Nephron (organoid): Measurements from ENCODE around the gene TNFSF8.

Experiments
- H3K27ac Mint-ChIP-seq, 3 experiments: 2 replicates each; pipeline ENCODE4 v1.8.0; 2020; ENCODE audit warnings: mixed read lengths in 3 of 3, mild to moderate bottlenecking in 2 of 3, moderate library complexity in 1 of 3
- H3K27me3 Mint-ChIP-seq: 2 replicates; pipeline ENCODE4 v1.8.0; 2021; ENCODE audit warnings: low read depth, mild to moderate bottlenecking, moderate library complexity, mixed read lengths
- H3K36me3 Mint-ChIP-seq: 2 replicates; pipeline ENCODE4 v1.8.0; 2020; ENCODE audit warnings: low read depth, mixed read lengths
- H3K4me1 Mint-ChIP-seq: 2 replicates; pipeline ENCODE4 v1.8.0; 2020; ENCODE audit warnings: mixed read lengths
- H3K4me3 Mint-ChIP-seq, 3 experiments: 2 replicates each; pipeline ENCODE4 v1.8.0; 2020; ENCODE audit warnings: mild to moderate bottlenecking in 3 of 3, mixed read lengths in 3 of 3, moderate library complexity in 2 of 3
- H3K9me3 Mint-ChIP-seq: 2 replicates; pipeline ENCODE4 v1.8.0; 2020; ENCODE audit warnings: mixed read lengths
- CTCF ChIP-seq, 3 experiments: fragments of 200-600 bp; sonication (generic); IDR thresholded peaks; one replicate each; pipeline ENCODE4 v1.5.0; 2021; ENCODE audit warnings: antibody characterized with exemption in 3 of 3; ENCODE audit not compliant: unreplicated experiment in 3 of 3

Gene TNFSF8

GRCh38 chr9:114945616-114946412, 15.4 kb upstream of the TNFSF8 start:
- Mint-ChIP-seq H3K9me3 (no peaks in the 10 kb centered on the region), H3K36me3 (no peaks in the 10 kb centered on the region), H3K4me1 (peaks cover 5% of the 10 kb centered on the region), H3K4me3 (no peak overlapping the region), H3K27ac (no peak overlapping the region), H3K27me3 (no peaks in the 10 kb centered on the region)
- TF ChIP-seq CTCF (IDR thresholded peaks at IDR 0.05; ENCODE audit: unreplicated experiment in 3 of 3) = no peak

- Mint-ChIP-seq H3K9me3 (no peaks in the 10 kb centered on the region), H3K27ac (peak overlapping the region in 2 of 3 experiments; percentile 21 to 42), H3K4me1 (peaks cover 19% of the 10 kb centered on the region), H3K36me3 (no peaks in the 10 kb centered on the region), H3K4me3 (no peak overlapping the region), H3K27me3 (no peaks in the 10 kb centered on the region)
- TF ChIP-seq CTCF (IDR thresholded peaks at IDR 0.05; ENCODE audit: unreplicated experiment in 3 of 3) = no peak
Measured at GRCh38 chr9:114941376-114941775, 11.0 kb upstream of the TNFSF8 start.

GRCh38 chr9:114938687-114939575, 8.5 kb upstream of the TNFSF8 start:
- H3K9me3 Mint-ChIP-seq = no peaks in the 10 kb centered on the region
- peaks cover 2% of the 10 kb centered on the region for H3K27me3 Mint-ChIP-seq
- peaks cover 19% of the 10 kb centered on the region for H3K4me1 Mint-ChIP-seq
- H3K27ac Mint-ChIP-seq = peak overlapping the region in 2 of 3 experiments; percentile 0 to 17
- H3K4me3 Mint-ChIP-seq = no peak overlapping the region
- TF ChIP-seq CTCF (IDR thresholded peaks at IDR 0.05; ENCODE audit: unreplicated experiment in 3 of 3) = no peak
- no peaks in the 10 kb centered on the region for H3K36me3 Mint-ChIP-seq

- Mint-ChIP-seq H3K27me3 (peaks cover 7% of the 10 kb centered on the region), H3K4me1 (peaks cover 19% of the 10 kb centered on the region), H3K9me3 (no peaks in the 10 kb centered on the region), H3K27ac (no peak overlapping the region), H3K4me3 (no peak overlapping the region), H3K36me3 (no peaks in the 10 kb centered on the region)
- no peak for TF ChIP-seq CTCF (IDR thresholded peaks at IDR 0.05; ENCODE audit: unreplicated experiment in 3 of 3)
Measured at GRCh38 chr9:114937516-114937915, 7.1 kb upstream of the TNFSF8 start.

GRCh38 chr9:114936581-114936980, 6.2 kb upstream of the TNFSF8 start:
- no peak for TF ChIP-seq CTCF (IDR thresholded peaks at IDR 0.05; ENCODE audit: unreplicated experiment in 3 of 3)
- no peak overlapping the region for H3K4me3 Mint-ChIP-seq
- H3K9me3 Mint-ChIP-seq = no peaks in the 10 kb centered on the region

More at GRCh38 chr9:114936581-114936980, 6.2 kb upstream of the TNFSF8 start:
- H3K27me3 Mint-ChIP-seq = peaks cover 7% of the 10 kb centered on the region
- H3K27ac Mint-ChIP-seq = no peak overlapping the region
- no peaks in the 10 kb centered on the region for H3K36me3 Mint-ChIP-seq
- H3K4me1 Mint-ChIP-seq = peaks cover 19% of the 10 kb centered on the region
